H1 (cell line): ENCODE data around the gene GAPDH. TPM values are rescaled to one million over a fixed set of nuclear protein-coding genes. Genes with fewer than 3 reads are reported as not detected.
A peak's percentile ranks its signal among the peaks of the same experiment; 100 is the strongest.

ENCODE experiments used
- CHD7 ChIP-seq: fragments of 300-600 bp; sonication (generic); IDR thresholded peaks from 2 replicates; pipeline ENCODE4 v1.7.1; 2012; ENCODE audit warnings: low read length, moderate library complexity, mild to moderate bottlenecking, inconsistent platforms; ENCODE audit not compliant: insufficient replicate concordance
- CTBP2 ChIP-seq: IDR thresholded peaks from 2 replicates; pipeline ENCODE4 v1.7.0; 2011; ENCODE audit warnings: borderline replicate concordance, mild to moderate bottlenecking, moderate library complexity, mixed read lengths, low read length; ENCODE audit not compliant: insufficient read depth, insufficient read length
- EGR1 ChIP-seq: IDR thresholded peaks from 2 replicates; pipeline ENCODE4 v1.6.1; 2011; ENCODE audit warnings: low read depth, low read length, borderline replicate concordance
- PHF8 ChIP-seq: fragments of 200-600 bp; sonication (generic); conservative IDR thresholded peaks from 2 replicates; pipeline ENCODE4 v1.7.1; 2012; ENCODE audit warnings: low read depth, mild to moderate bottlenecking, inconsistent platforms, low read length, moderate library complexity
- SAP30 ChIP-seq: fragments of 300-600 bp; sonication (generic); IDR thresholded peaks from 2 replicates; pipeline ENCODE4 v1.7.1; 2012; ENCODE audit warnings: low read length, moderate library complexity, mild to moderate bottlenecking, inconsistent platforms; ENCODE audit not compliant: insufficient read depth, insufficient replicate concordance
- SP4 ChIP-seq: IDR thresholded peaks from 2 replicates; pipeline ENCODE4 v1.6.1; 2012; ENCODE audit warnings: low read length, inconsistent platforms
- USF2 ChIP-seq: IDR thresholded peaks from 2 replicates; pipeline ENCODE4 v1.6.1; 2011; ENCODE audit warnings: low read length, improper control_type of control experiment
- YY1 ChIP-seq: IDR thresholded peaks from 2 replicates; pipeline ENCODE4 v1.6.1; 2011; ENCODE audit warnings: low read depth, mild to moderate bottlenecking, low read length
- polyA plus RNA-seq, 7 experiments: library from polyadenylated mRNA; depleted of rRNA in 3 of 7; stranded (reverse) in 5 of 7; unstranded in 2 of 7; fragments of >200 nt in 5 of 7; fragments of 200-250 nt in 2 of 7; gene quantifications; 1 replicate in 5 of 7; 2 replicates in 1 of 7; 4 replicates in 1 of 7; pipeline versions ENCODE4 v1.2.1 to v1.2.3, GENCODE V29; 2011 to 2013; ENCODE audit warnings: missing spikeins in 2 of 7, mixed read lengths in 2 of 7
- total RNA-seq: library from RNA; stranded (reverse); fragmentation: NEBNext Ultra II Directional; extraction: Animal tissue kit (Norgen Biotek cat#: 25700); gene quantifications from 2 replicates; pipeline ENCODE4 v1.2.1, GENCODE V29; 2021

The GAPDH gene
- total and polyA plus RNA-seq, 2 of the 8 experiments (the other 6 are each of a cell fraction or from before 2014, with no cell fraction given), result 5,175 to 15,878 TPM

GRCh38 chr12:6538420-6539313 lies 4.3 kb downstream of the GAPDH start (continued):
- TF ChIP-seq CHD7, result no peak
- TF ChIP-seq SP4, result peak; percentile 73; the same call in 1 of the 2 replicates
- TF ChIP-seq PHF8, result no peak
- TF ChIP-seq USF2, result no peak
- TF ChIP-seq YY1, result no peak
- no peak for TF ChIP-seq SAP30
- TF ChIP-seq EGR1, result no peak
- no peak for TF ChIP-seq CTBP2
